Natural killer cell (primary cell): ENCODE results near the gene OSBPL10. TPM values are rescaled to one million over a fixed set of nuclear protein-coding genes. Genes with fewer than 3 reads are reported as not detected.

Experiments used
- ATAC-seq, 3 donors: fragments of 150-1000 bp in 2 of 3; fragments of 200-7000 bp in 1 of 3; cut with Tn5 transposase; 1 replicate in 1 of 3; 2 replicates in 2 of 3; pipeline ENCODE4 v1.10.0; 2021; ENCODE audit warnings: mild to moderate bottlenecking in 2 of 3, moderate library complexity in 2 of 3
- DNase-seq, 2 donors: peaks; one replicate each; pipeline versions ENCODE4 v3.0.0 to v3.0.0-alpha.2; 2013 to 2021; ENCODE audit warnings: mixed read lengths in 1 of 2
- H3K27ac ChIP-seq: one replicate; pipeline ENCODE4 v1.5.1; 2013; ENCODE audit warnings: mild to moderate bottlenecking, low read length
- H3K27me3 ChIP-seq: one replicate; pipeline ENCODE4 v1.6.1; 2013; ENCODE audit warnings: low read length; ENCODE audit not compliant: control insufficient read depth, insufficient read depth
- H3K36me3 ChIP-seq: one replicate; pipeline ENCODE4 v1.6.1; 2013; ENCODE audit warnings: low read length; ENCODE audit not compliant: control insufficient read depth, insufficient read depth
- H3K4me1 ChIP-seq: one replicate; pipeline ENCODE4 v1.6.1; 2013; ENCODE audit warnings: low read length; ENCODE audit not compliant: control insufficient read depth, insufficient read depth
- H3K4me3 ChIP-seq: one replicate; pipeline ENCODE4 v1.5.1; 2013; ENCODE audit warnings: low read length
- H3K9me3 ChIP-seq: one replicate; pipeline ENCODE4 v1.6.1; 2013; ENCODE audit warnings: low read length; ENCODE audit not compliant: control insufficient read depth, insufficient read depth
- H3K27ac Mint-ChIP-seq, 2 donors: one replicate each; pipeline ENCODE4 v1.8.0; 2022; ENCODE audit warnings: mild to moderate bottlenecking in 2 of 2, mixed read lengths in 2 of 2, moderate library complexity in 1 of 2
- H3K27me3 Mint-ChIP-seq, 2 donors: one replicate each; pipeline ENCODE4 v1.8.0; 2022; ENCODE audit warnings: low read depth in 2 of 2, mixed read lengths in 2 of 2
- H3K36me3 Mint-ChIP-seq: one replicate; pipeline ENCODE4 v1.8.0; 2022; ENCODE audit warnings: mixed read lengths
- H3K4me1 Mint-ChIP-seq, 2 donors: one replicate each; pipeline ENCODE4 v1.8.0; 2022; ENCODE audit warnings: mixed read lengths in 2 of 2
- H3K4me3 Mint-ChIP-seq: one replicate; pipeline ENCODE4 v1.8.0; 2022; ENCODE audit warnings: mild to moderate bottlenecking, moderate library complexity, mixed read lengths
- H3K9me3 Mint-ChIP-seq, 2 donors: one replicate each; pipeline ENCODE4 v1.8.0; 2022; ENCODE audit warnings: mixed read lengths in 2 of 2
- CTCF ChIP-seq: fragments of 200-600 bp; IDR thresholded peaks from one replicate; pipeline ENCODE4 v1.8.0; 2022; ENCODE audit warnings: antibody characterized with exemption
- WGBS: methylation state at CpG from one replicate; pipeline ENCODE4 v1.1.7; 2013; ENCODE audit warnings: missing lambda C conversion rate; ENCODE audit not compliant: insufficient coverage; 5-methylcytosine and 5-hydroxymethylcytosine counted together
- intact Hi-C: fragments of 100-400 bp; cut with micrococcal nuclease; formaldehyde crosslinking; loops from one replicate; pipeline ENCODE4 v1.14.2; 2022
- total RNA-seq, 4 donors: library from RNA; stranded (reverse); fragments of 120-200 nt in 1 of 4; gene quantifications; one replicate each; pipeline versions ENCODE4 v1.2.3 to v1.2.4, GENCODE V29; 2013 to 2022

The OSBPL10 gene
- total RNA-seq, 3 donors from 2014 or later (not counting 1 experiment from before 2014, with no cell fraction given), result 1.00 to 3.6 (median 1.6) TPM

GRCh38 chr3:31748933-31749295 lies 232.1 kb downstream of the OSBPL10 start:
- no peak overlapping the region for H3K27ac Mint-ChIP-seq
- no peaks in the 10 kb centered on the region for H3K9me3 Mint-ChIP-seq
- no peak overlapping the region for H3K27ac ChIP-seq
- no peaks in the 10 kb centered on the region for H3K27me3 ChIP-seq
- H3K36me3 ChIP-seq, result no peaks in the 10 kb centered on the region
- 89% methylated on average over 5 of the region's 5 CpGs for WGBS
- no peak overlapping the region for H3K4me3 ChIP-seq
- no peak for DNase-seq
- no peak for TF ChIP-seq CTCF
- intact Hi-C loops, result no loop called here
- ATAC-seq, result no peak
- H3K4me3 Mint-ChIP-seq, result no peak overlapping the region
- no peaks in the 10 kb centered on the region for H3K36me3 Mint-ChIP-seq
- H3K4me1 ChIP-seq, result no peaks in the 10 kb centered on the region
- H3K27me3 Mint-ChIP-seq, result peaks cover 0 to 4% of the 10 kb centered on the region in 2 donors
- no peaks in the 10 kb centered on the region for H3K4me1 Mint-ChIP-seq
- H3K9me3 ChIP-seq, result no peaks in the 10 kb centered on the region

- WGBS, result 80% methylated on average over 1 of the region's 5 CpGs
- H3K4me3 Mint-ChIP-seq, result no peak overlapping the region
- no peak overlapping the region for H3K27ac Mint-ChIP-seq
- no peak overlapping the region for H3K4me3 ChIP-seq
- peaks cover 0 to 4% of the 10 kb centered on the region in 2 donors for H3K27me3 Mint-ChIP-seq
- no peaks in the 10 kb centered on the region for H3K9me3 ChIP-seq
- no peaks in the 10 kb centered on the region for H3K4me1 ChIP-seq
- TF ChIP-seq CTCF, result no peak
- no peaks in the 10 kb centered on the region for H3K36me3 Mint-ChIP-seq
- DNase-seq (no peak), ATAC-seq (no peak)
- H3K4me1 Mint-ChIP-seq, result no peaks in the 10 kb centered on the region
- intact Hi-C loops, result no loop called here
- no peak overlapping the region for H3K27ac ChIP-seq
- H3K9me3 Mint-ChIP-seq, result no peaks in the 10 kb centered on the region
- H3K36me3 ChIP-seq, result no peaks in the 10 kb centered on the region
- H3K27me3 ChIP-seq, result no peaks in the 10 kb centered on the region
Measured at GRCh38 chr3:31748281-31748932, 232.7 kb downstream of the OSBPL10 start.

- intact Hi-C loops, result no loop called here
- no peaks in the 10 kb centered on the region for H3K36me3 Mint-ChIP-seq
- TF ChIP-seq CTCF, result no peak
- peaks cover 0 to 4% of the 10 kb centered on the region in 2 donors for H3K27me3 Mint-ChIP-seq
- Histone ChIP-seq H3K4me3 (no peak overlapping the region), H3K27me3 (no peaks in the 10 kb centered on the region), H3K27ac (no peak overlapping the region), H3K9me3 (no peaks in the 10 kb centered on the region), H3K36me3 (no peaks in the 10 kb centered on the region), H3K4me1 (no peaks in the 10 kb centered on the region)
- DNase-seq (no peak), ATAC-seq (no peak)
- H3K4me1 Mint-ChIP-seq, result no peaks in the 10 kb centered on the region
- 95% methylated on average over 9 of the region's 9 CpGs for whole genome bisulfite sequencing
- no peaks in the 10 kb centered on the region for H3K9me3 Mint-ChIP-seq
- H3K4me3 Mint-ChIP-seq, result no peak overlapping the region
- no peak overlapping the region for H3K27ac Mint-ChIP-seq
Measured at GRCh38 chr3:31747785-31748184, 233.3 kb downstream of the OSBPL10 start.

- no peak overlapping the region for H3K27ac ChIP-seq
- no peaks in the 10 kb centered on the region for H3K36me3 Mint-ChIP-seq
Measured at GRCh38 chr3:31744913-31745312, 236.1 kb downstream of the OSBPL10 start.

More at GRCh38 chr3:31744913-31745312, 236.1 kb downstream of the OSBPL10 start:
- Mint-ChIP-seq H3K27me3 (peaks cover 0 to 4% of the 10 kb centered on the region in 2 donors), H3K4me1 (no peaks in the 10 kb centered on the region), H3K4me3 (no peak overlapping the region), H3K9me3 (no peaks in the 10 kb centered on the region), H3K27ac (no peak overlapping the region)
- 92% methylated on average over 8 of the region's 8 CpGs for WGBS
- Histone ChIP-seq H3K9me3 (no peaks in the 10 kb centered on the region), H3K4me1 (no peaks in the 10 kb centered on the region), H3K4me3 (no peak overlapping the region), H3K27me3 (no peaks in the 10 kb centered on the region), H3K36me3 (no peaks in the 10 kb centered on the region)
- TF ChIP-seq CTCF, result no peak
- intact Hi-C loops, result no loop called here
- no peak for ATAC-seq
- no peak for DNase-seq
